GM12878 (cell line): ENCODE measurements around the gene LTBP2. TPM values are rescaled to one million over a fixed set of nuclear protein-coding genes. Genes with fewer than 3 reads are reported as not detected.

ENCODE experiments used
- ATAC-seq: fragments of 200-7000 bp; cut with Tn5 transposase; 3 replicates; pipeline ENCODE4 v1.9.1; 2020; ENCODE audit warnings: mild to moderate bottlenecking, moderate library complexity
- BruUV-seq: library from RNA; stranded (reverse); fragments of 400-500 nt; replicated peaks from 2 replicates; lab custom pipeline; 2021; lab: Mats Ljungman, UMichigan
- CTCF ChIA-PET: fragments of 300-600 bp; sonication (Branson Sonifier 250); formaldehyde crosslinking; extraction: SDS; loops from one replicate; lab custom pipeline; 2021; ENCODE audit warnings: inconsistent platforms; lab: Yijun Ruan, JAX
- POLR2A ChIA-PET: fragments of 350-600 bp; formaldehyde crosslinking; extraction: SDS; loops from one replicate; lab custom pipeline; 2021; ENCODE audit warnings: inconsistent platforms; lab: Charles Lee
- RAD21 ChIA-PET: fragments of 300-600 bp; sonication (Branson Sonifier 250); formaldehyde crosslinking; loops from one replicate; lab custom pipeline; 2023; ENCODE audit warnings: antibody characterized with exemption; ENCODE audit not compliant: unreplicated experiment; lab: Charles Lee
- SMC1A ChIA-PET: fragments of 300-600 bp; sonication (Branson Sonifier 250); formaldehyde crosslinking; loops from one replicate; lab custom pipeline; 2023; ENCODE audit not compliant: unreplicated experiment, uncharacterized antibody; lab: Charles Lee
- DNase-seq: peaks from one replicate; pipeline ENCODE4 v3.0.0-alpha.2; 2011; ENCODE audit warnings: low read depth, low spot score
- FAIRE-seq: peaks from 3 replicates; lab custom pipeline; 2011; peaks lifted over from hg19 to GRCh38; lab: Jason Lieb, UNC
- H2AFZ ChIP-seq: 2 replicates; pipeline ENCODE4 v1.6.0; 2011; ENCODE audit warnings: low read depth, low read length, control low read depth; ENCODE audit not compliant: control insufficient read depth
- H3K27ac ChIP-seq: 2 replicates; pipeline ENCODE4 v1.5.1; 2011; ENCODE audit warnings: control low read depth; ENCODE audit not compliant: control insufficient read depth, insufficient read depth
- H3K27me3 ChIP-seq, 2 experiments: replicated peaks in 1 of 2; 2 replicates each; pipeline versions ENCODE4 v1.6.0 to v1.6.1; 2011; ENCODE audit warnings: low read length in 1 of 2; ENCODE audit not compliant: control insufficient read depth in 2 of 2, insufficient read depth in 2 of 2
- H3K36me3 ChIP-seq, 2 experiments: 2 replicates each; pipeline ENCODE4 v1.5.1; 2011; ENCODE audit warnings: low read length in 1 of 2; ENCODE audit not compliant: control insufficient read depth in 2 of 2, insufficient read depth in 2 of 2
- H3K4me1 ChIP-seq: 2 replicates; pipeline ENCODE4 v1.6.1; 2011; ENCODE audit warnings: mild to moderate bottlenecking, low read length, moderate library complexity, mixed read lengths; ENCODE audit not compliant: control insufficient read depth, insufficient read depth
- H3K4me2 ChIP-seq: 2 replicates; pipeline ENCODE4 v1.6.0; 2011; ENCODE audit warnings: control low read depth; ENCODE audit not compliant: control insufficient read depth, insufficient read depth
- H3K4me3 ChIP-seq: fragments of 200-600 bp; sonication (generic); 2 replicates; pipeline ENCODE4 v1.5.1; 2016
- H3K79me2 ChIP-seq: 2 replicates; pipeline ENCODE4 v1.6.0; 2011; ENCODE audit warnings: low read length; ENCODE audit not compliant: control insufficient read depth, insufficient read depth
- H3K9ac ChIP-seq: 2 replicates; pipeline ENCODE4 v1.8.0; 2011; ENCODE audit warnings: low read length, control low read depth, mixed read lengths; ENCODE audit not compliant: control insufficient read depth, insufficient read depth
- H3K9me3 ChIP-seq: replicated peaks from 3 replicates; pipeline ENCODE4 v1.5.1; 2011; ENCODE audit warnings: mild to moderate bottlenecking, low read length; ENCODE audit not compliant: control insufficient read depth, insufficient read depth
- H4K20me1 ChIP-seq: 2 replicates; pipeline ENCODE4 v1.6.0; 2011; ENCODE audit not compliant: control insufficient read depth, insufficient read depth
- BCL11A ChIP-seq: IDR thresholded peaks from 2 replicates; pipeline ENCODE4 v1.6.1; 2011; ENCODE audit warnings: low read depth, low read length
- ETV6 ChIP-seq, 2 experiments: fragments of 450-650 bp in 1 of 2; IDR thresholded peaks in 1 of 2; conservative IDR thresholded peaks in 1 of 2; 2 replicates each; pipeline ENCODE4 v1.6.1; 2014; ENCODE audit warnings: antibody characterized with exemption in 1 of 2, borderline replicate concordance in 1 of 2, low read depth in 1 of 2, mild to moderate bottlenecking in 1 of 2, moderate library complexity in 1 of 2
- FOS ChIP-seq: IDR thresholded peaks from 3 replicates; pipeline ENCODE4 v1.6.1; 2011; ENCODE audit warnings: borderline replicate concordance; ENCODE audit not compliant: insufficient read length; ENCODE audit errors: extremely low read depth
- RB1 ChIP-seq: fragments of 450-650 bp; formaldehyde crosslinking; IDR thresholded peaks from 2 replicates; pipeline ENCODE4 v1.6.1; 2017; ENCODE audit warnings: mild to moderate bottlenecking, borderline replicate concordance
- RBBP5 ChIP-seq: fragments of 200-600 bp; sonication (generic); conservative IDR thresholded peaks from 2 replicates; pipeline ENCODE4 v1.6.1; 2016
- TARDBP ChIP-seq: IDR thresholded peaks from 2 replicates; pipeline ENCODE4 v1.6.1; 2016; ENCODE audit warnings: borderline replicate concordance
- ZNF622 ChIP-seq: fragments of 450-650 bp; IDR thresholded peaks from 2 replicates; pipeline ENCODE4 v1.6.1; 2017; ENCODE audit warnings: mild to moderate bottlenecking, inconsistent platforms
- WGBS: methylation state at CpG from one replicate; pipeline ENCODE4 v1.1.6; 2016; ENCODE audit warnings: low lambda C conversion rate; ENCODE audit not compliant: insufficient replicate concordance, insufficient coverage; ENCODE audit errors: missing lambda C conversion rate; 5-methylcytosine and 5-hydroxymethylcytosine counted together
- in situ Hi-C: fragments of 300-500 bp; cut with MboI; formaldehyde crosslinking; loops from 9 replicates; pipeline ENCODE4 v1.14.3; 2018; ENCODE audit warnings: mixed read lengths
- intact Hi-C: fragments of 100-400 bp; cut with micrococcal nuclease; formaldehyde crosslinking; loops from one replicate; pipeline ENCODE4 v1.14.2; 2022; ENCODE audit not compliant: unreplicated experiment
- polyA plus RNA-seq, 11 experiments: library from polyadenylated mRNA; depleted of rRNA in 4 of 11; unstranded in 6 of 11; stranded (reverse) in 5 of 11; fragments of >200 nt; fragmentation: Nextera tagmentation in 4 of 11; fragmentation: Illumina TruSeq in 1 of 11; extraction: Ambion mirVana in 4 of 11; extraction: Trizol in 1 of 11; gene quantifications; 1 replicate in 1 of 11; 2 replicates in 10 of 11; pipeline versions ENCODE4 v1.2.1 to v1.2.3, GENCODE V29; 2011 to 2016; ENCODE audit warnings: inconsistent platforms in 2 of 11, missing spikeins in 2 of 11, low read depth in 1 of 11
- total RNA-seq, 4 experiments: library from RNA; depleted of rRNA in 3 of 4; stranded (reverse); fragments of >200 nt in 3 of 4; fragmentation: Illumina TruSeq in 1 of 4; extraction: Trizol in 1 of 4; gene quantifications; 2 replicates each; pipeline versions ENCODE4 v1.2.1 to v1.2.3, GENCODE V29; 2013 to 2021
- TF ChIP-seq, protein P1 (sequence below): IDR thresholded peaks from 2 replicates; pipeline ENCODE4 v1.6.1; 2011; ENCODE audit warnings: borderline replicate concordance, low read depth, mild to moderate bottlenecking, moderate library complexity, mixed read lengths, low read length; ENCODE audit not compliant: insufficient read depth; ENCODE audit errors: extremely low read length
- TF ChIP-seq, protein P2 (sequence below): IDR thresholded peaks from 2 replicates; pipeline ENCODE4 v1.6.1; 2012; ENCODE audit warnings: low read depth, low read length, improper control_type of control experiment

Gene LTBP2
- total and polyA plus RNA-seq, 10 of the 15 experiments (the other 5 are each of a cell fraction or from before 2014, with no cell fraction given): 0.03 to 0.23 (median 0.06) TPM; not detected in 1

DNA sequence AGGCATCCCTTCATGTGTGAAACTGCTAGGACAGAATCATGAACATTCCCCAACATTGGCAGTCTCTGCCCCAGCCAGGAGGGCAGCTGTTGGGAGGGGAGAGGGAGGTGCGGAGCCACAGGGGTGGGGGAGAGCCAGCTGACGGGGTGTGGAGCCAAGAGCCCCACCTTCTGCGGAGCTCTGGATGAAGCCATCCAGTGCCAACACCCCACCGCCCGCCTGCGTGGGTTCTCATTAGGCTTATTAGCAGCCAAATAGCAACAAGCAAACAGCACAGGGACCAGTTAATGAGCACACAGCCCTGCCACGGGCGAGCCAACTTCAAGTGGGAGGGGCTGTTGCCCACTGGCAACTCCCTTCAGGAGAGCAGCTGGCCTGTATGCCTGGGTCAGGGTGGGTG is 12.1 kb downstream of the LTBP2 start:
- Histone ChIP-seq H3K9ac (no peak overlapping the region), H3K4me3 (no peak overlapping the region), H3K4me1 (peaks cover 3% of the 10 kb centered on the region), H3K27me3 (no peaks in the 10 kb centered on the region; a peak in 1 of 4 replicates), H4K20me1 (no peaks in the 10 kb centered on the region), H3K9me3 (no peaks in the 10 kb centered on the region), H3K4me2 (no peak overlapping the region), H3K36me3 (no peaks in the 10 kb centered on the region), H3K27ac (no peak overlapping the region), H2AFZ (no peak overlapping the region), H3K79me2 (no peaks in the 10 kb centered on the region)
- no TSS peak for BruUV-seq
- DNase-seq: no peak
- SMC1A ChIA-PET: interaction anchor here (2.2 kb wide), 1 partner anchor 10 kb away, joined by 8 read pairs; no protein-coding TSS in a partner anchor
- 42% methylated on average over 8 of the region's 8 CpGs for WGBS
- POLR2A ChIA-PET: no interaction called here
- CTCF ChIA-PET: interaction anchor here (1.4 to 3.0 kb wide), 2 partner anchors 9 to 11 kb away, joined by 4 to 14 read pairs; partner anchors contain the start of gene LTBP2
- intact Hi-C loops (no loop called here), in situ Hi-C loops (no loop called here)
- RAD21 ChIA-PET: interaction anchor here (1.4 kb wide), 1 partner anchor 236 kb away, joined by 3 read pairs; no protein-coding TSS in a partner anchor
- TF ChIP-seq FOS: no peak
- TF ChIP-seq ETV6 (conservative IDR thresholded peaks at IDR 0.05 in 1 of 2, IDR thresholded peaks at IDR 0.05 in 1 of 2; ENCODE audit: borderline replicate concordance in 1 of 2, low read depth in 1 of 2): no peak
- TF ChIP-seq, protein P1, sequence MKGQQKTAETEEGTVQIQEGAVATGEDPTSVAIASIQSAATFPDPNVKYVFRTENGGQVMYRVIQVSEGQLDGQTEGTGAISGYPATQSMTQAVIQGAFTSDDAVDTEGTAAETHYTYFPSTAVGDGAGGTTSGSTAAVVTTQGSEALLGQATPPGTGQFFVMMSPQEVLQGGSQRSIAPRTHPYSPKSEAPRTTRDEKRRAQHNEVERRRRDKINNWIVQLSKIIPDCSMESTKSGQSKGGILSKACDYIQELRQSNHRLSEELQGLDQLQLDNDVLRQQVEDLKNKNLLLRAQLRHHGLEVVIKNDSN: no peak
- TF ChIP-seq, protein P2, sequence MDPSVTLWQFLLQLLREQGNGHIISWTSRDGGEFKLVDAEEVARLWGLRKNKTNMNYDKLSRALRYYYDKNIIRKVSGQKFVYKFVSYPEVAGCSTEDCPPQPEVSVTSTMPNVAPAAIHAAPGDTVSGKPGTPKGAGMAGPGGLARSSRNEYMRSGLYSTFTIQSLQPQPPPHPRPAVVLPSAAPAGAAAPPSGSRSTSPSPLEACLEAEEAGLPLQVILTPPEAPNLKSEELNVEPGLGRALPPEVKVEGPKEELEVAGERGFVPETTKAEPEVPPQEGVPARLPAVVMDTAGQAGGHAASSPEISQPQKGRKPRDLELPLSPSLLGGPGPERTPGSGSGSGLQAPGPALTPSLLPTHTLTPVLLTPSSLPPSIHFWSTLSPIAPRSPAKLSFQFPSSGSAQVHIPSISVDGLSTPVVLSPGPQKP: no peak
- no peak for TF ChIP-seq BCL11A
- no peak for TF ChIP-seq RBBP5
- no peak for TF ChIP-seq TARDBP
- no peak for TF ChIP-seq ZNF622
- TF ChIP-seq RB1: no peak
- no peak for FAIRE-seq
- no peak for ATAC-seq
